NOMO-1 treated with DMSO at 0.1 percent for 48 hours (cell line): ENCODE measurements around the gene GGT5.
"Not testable (repeated sequence)": the region's sequence is repeated elsewhere in the genome, so short reads cannot be mapped to it uniquely, and the experiment has no call there.

Experiments used
- DNase-seq: peaks from one replicate; lab custom pipeline; 2025; ENCODE audit not compliant: unreplicated experiment; lab: John Stamatoyannopoulos, UW

GGT5 gene

GRCh38 chr22:24185501-24186351, 59.2 kb downstream of the GGT5 start:
- DNase-seq = no peak

- DNase-seq = no peak
These were observed 59.8 kb downstream of the GGT5 start for GRCh38 chr22:24185001-24185500.

GRCh38 chr22:24184057-24184798, 60.7 kb downstream of the GGT5 start:
- DNase-seq = no peak

GRCh38 chr22:24183321-24184031, 61.4 kb downstream of the GGT5 start:
- DNase-seq = no peak

- not testable (repeated sequence) for DNase-seq
These were observed 62.0 kb downstream of the GGT5 start for GRCh38 chr22:24182900-24183246.

GRCh38 chr22:24181996-24182899, 62.6 kb downstream of the GGT5 start:
- no peak for DNase-seq

DNA sequence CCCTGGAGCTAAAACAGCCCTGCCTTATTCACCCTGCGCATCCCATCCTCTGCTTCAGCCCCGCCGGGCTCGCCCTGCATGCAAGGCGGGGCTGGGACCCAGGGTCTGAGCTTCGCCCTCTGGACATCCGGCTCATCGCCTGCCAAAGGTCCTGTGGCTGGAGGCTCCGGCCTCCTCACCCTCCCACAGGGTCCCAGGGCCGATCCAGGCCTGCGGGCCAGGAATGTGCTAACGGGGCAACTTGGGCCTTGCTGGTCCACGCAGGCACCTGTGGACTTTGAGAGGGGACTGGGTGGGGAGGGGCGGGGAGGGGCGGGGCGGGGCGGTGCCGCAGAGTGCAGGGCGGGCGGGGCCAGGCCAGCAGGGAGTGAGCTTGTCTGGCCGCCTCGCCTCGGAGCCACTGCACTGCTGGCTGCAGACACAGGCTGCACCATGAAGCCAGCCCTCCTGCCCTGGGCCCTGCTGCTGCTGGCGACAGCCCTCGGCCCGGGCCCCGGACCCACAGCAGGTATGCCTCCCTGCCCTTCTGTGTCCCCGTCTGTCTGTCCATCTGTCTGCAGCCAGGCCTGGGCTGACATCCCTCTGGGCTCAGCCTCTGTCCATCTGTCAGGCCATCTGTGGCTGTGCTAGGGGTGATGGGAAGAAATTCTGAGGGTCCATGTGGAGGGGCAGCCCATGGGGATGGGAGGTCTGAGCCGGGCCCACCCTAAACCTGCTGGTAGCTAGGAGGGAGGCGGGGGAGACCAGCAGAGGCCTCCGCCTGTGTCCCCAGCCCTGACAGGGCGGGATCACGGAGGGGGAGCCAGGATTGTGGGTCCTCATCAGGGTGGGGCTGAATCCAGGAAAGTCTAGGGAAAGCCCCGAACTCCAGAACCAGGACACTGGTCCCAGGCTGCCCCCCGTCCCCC, 63.5 kb downstream of the GGT5 start, which contains the start of gene SUSD2:
Gene SUSD2 (plus strand): TSS at position 400 of the 908 bp plus-strand sequence. CDS start 33 bp downstream, at position 433.
- DNase-seq = no peak

GRCh38 chr22:24180316-24181087, 64.4 kb downstream of the GGT5 start:
- DNase-seq = no peak

- DNase-seq = no peak
These were observed 65.2 kb downstream of the GGT5 start for GRCh38 chr22:24179478-24180210.

- no peak for DNase-seq
These were observed 66.1 kb downstream of the GGT5 start for GRCh38 chr22:24178502-24179440.

DNA sequence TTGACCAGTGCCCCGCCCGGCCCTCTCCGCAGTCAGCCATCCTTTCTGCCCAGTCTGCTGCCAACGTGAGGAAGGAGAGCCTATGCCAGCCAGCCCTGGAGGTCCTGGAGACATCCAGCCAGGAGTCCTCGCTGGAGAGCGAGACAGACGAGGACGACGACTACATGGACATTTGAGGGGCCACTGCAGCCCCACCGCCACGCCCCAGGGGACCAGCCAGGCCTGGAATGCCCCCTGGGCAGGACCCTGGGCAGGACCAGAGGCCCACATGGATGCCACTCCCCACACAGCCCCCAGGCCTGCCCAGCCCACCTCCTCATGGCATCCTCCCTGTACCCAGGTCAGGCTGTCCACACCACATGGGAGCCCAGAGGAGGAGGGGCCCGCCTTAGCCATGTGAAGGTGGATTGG, 66.9 kb downstream of the GGT5 start:
- DNase-seq = no peak

DNA sequence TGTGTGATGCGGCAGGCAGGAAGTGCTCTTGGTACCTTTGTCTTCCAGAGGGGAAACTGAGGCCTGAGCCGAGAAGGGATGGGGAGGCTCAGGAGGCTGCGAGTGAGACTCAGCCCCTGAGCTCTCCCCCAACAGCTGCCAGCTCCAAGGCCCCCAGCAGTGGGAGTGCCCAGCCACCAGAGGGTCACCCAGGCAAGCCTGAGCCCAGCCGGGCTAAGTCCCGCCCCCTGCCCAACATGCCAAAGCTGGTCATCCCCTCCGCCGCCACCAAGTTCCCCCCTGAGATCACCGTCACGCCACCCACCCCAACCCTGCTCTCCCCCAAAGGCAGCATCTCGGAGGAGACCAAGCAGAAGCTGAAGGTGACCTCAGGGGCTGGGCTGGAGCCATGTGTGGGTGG, 67.4 kb downstream of the GGT5 start:
- no peak for DNase-seq

DNA sequence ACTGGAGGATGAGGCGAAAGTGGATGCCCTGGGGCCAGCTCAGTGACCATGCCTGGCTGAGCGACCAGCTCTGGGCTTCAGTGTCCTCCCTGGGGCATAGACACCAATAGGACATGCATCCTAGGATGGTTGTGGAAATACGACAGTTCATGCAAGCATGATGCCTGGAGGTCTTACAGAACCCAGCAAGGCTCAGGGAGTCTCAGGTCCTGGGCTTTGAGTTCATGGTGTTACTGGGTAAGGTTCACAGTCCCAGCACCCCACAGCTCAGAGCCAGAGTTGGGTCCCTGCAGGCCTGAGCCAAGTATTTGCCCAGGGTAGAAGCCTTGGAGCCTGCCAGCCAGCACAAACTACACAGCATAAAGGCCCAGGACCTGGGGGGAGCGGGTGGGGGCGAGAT, 67.8 kb downstream of the GGT5 start:
- no peak for DNase-seq

DNA sequence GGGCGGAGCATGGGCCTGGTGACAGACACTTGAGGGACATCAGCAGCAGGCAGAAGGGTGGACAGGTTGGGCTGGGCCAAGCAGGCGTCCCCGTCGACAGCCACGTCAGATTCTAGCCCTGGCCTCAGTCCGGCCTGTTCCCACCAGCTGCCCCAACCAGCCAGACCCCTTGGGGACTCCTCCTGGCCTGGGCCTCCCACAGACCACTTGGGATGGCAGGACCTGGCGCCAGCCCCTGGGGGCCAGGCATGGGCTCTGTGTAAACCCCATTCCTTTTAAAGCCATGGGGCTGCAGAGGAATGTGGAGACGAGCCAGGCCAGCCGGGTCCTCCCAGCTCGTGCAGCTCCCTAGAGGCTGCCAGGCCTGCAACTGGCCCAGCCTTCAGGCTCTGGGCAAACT, 68.3 kb downstream of the GGT5 start:
- no peak for DNase-seq

DNA sequence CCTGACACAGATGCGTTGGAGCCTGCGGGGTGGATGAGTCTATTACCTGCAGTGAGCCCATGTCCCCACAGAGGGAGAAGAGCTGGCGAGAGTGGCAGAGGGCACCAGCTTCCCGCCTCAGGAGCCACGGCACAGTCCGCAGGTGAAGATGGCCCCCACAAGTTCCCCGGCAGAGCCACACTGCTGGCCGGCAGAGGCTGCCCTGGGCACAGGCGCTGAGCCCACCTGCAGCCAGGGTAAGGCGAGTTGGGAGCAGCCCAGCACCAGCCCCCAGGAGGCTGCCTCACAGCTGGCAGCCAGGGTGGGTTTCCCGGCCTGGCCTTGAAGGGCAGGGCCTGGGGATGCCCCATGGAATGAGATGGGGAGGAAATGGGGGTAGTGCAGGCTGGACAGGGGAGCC, 68.8 kb downstream of the GGT5 start:
- no peak for DNase-seq

DNA sequence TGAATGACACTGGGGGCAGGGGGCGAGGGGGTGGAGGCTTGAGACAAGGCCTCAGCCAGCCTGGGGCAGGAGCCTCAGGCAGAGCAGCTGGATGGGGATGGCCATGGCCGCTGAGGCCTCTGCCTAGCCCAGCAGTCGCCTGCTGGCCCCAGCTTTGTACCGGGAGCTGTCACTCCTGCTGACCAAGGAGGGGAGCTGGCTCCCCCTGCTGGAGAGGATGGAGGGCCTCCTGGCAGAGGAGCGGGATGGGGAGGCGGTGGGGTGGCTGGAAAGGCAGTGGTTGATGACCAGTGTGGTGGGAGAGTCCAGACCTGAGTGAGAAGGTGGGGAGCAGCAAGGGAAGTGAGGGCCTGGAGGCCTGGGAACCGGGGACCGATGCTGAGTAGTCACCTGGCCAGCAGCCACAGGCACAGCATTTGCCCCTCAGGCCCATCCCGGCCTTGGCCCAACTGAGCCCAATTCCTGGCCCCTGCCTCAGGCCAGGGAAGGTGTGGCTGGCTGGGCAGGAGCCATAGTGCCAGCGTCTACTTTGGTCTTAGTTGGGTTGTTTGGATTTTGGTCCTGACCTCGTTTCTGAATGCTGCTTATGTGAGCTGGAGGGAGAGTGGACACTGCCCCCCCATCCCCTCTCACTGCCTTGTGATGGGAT, 69.6 kb downstream of the GGT5 start:
- DNase-seq = peak; percentile 25
